Fibroblast of skin of right biceps (primary cell): ENCODE results near the gene CYSTM1.

ENCODE experiments used
- DNase-seq: peaks from one replicate; pipeline ENCODE4 v3.0.0-alpha.2; 2013

Gene CYSTM1

GRCh38 chr5:140214831-140215230 lies 39.8 kb downstream of the CYSTM1 start:
- peak; percentile 44 for DNase-seq

GRCh38 chr5:140215276-140215675 lies 40.3 kb downstream of the CYSTM1 start:
- DNase-seq, result no peak

- DNase-seq, result no peak
Measured at GRCh38 chr5:140216478-140217074, 41.6 kb downstream of the CYSTM1 start.

GRCh38 chr5:140217299-140218026 lies 42.5 kb downstream of the CYSTM1 start:
- no peak for DNase-seq

GRCh38 chr5:140219068-140219991 lies 44.3 kb downstream of the CYSTM1 start:
- DNase-seq, result no peak

GRCh38 chr5:140220032-140220697 lies 45.2 kb downstream of the CYSTM1 start:
- DNase-seq, result peak; percentile 75

GRCh38 chr5:140220698-140221064 lies 45.7 kb downstream of the CYSTM1 start:
- DNase-seq, result no peak

- peak; percentile 86 for DNase-seq
Measured at GRCh38 chr5:140221697-140222223, 46.8 kb downstream of the CYSTM1 start.

- no peak for DNase-seq
Measured at GRCh38 chr5:140222416-140222815, 47.4 kb downstream of the CYSTM1 start.

- peak; percentile 33 for DNase-seq
Measured at GRCh38 chr5:140223567-140223966, 48.6 kb downstream of the CYSTM1 start.

GRCh38 chr5:140224658-140225057 lies 49.7 kb downstream of the CYSTM1 start:
- DNase-seq, result no peak

GRCh38 chr5:140225396-140225795 lies 50.4 kb downstream of the CYSTM1 start:
- no peak for DNase-seq

GRCh38 chr5:140227046-140227445 lies 52.1 kb downstream of the CYSTM1 start:
- no peak for DNase-seq

- no peak for DNase-seq
Measured at GRCh38 chr5:140228364-140228837, 53.4 kb downstream of the CYSTM1 start.

GRCh38 chr5:140230373-140230772 lies 55.4 kb downstream of the CYSTM1 start:
- no peak for DNase-seq

- DNase-seq, result no peak
Measured at GRCh38 chr5:140232731-140233130, 57.7 kb downstream of the CYSTM1 start.

GRCh38 chr5:140234377-140234989 lies 59.5 kb downstream of the CYSTM1 start:
- no peak for DNase-seq

- no peak for DNase-seq
Measured at GRCh38 chr5:140235791-140236551, 61.0 kb downstream of the CYSTM1 start.

GRCh38 chr5:140236891-140237598 lies 62.1 kb downstream of the CYSTM1 start:
- DNase-seq, result no peak

GRCh38 chr5:140238756-140239155 lies 63.8 kb downstream of the CYSTM1 start:
- DNase-seq, result no peak

- no peak for DNase-seq
Measured at GRCh38 chr5:140239461-140239860, 64.5 kb downstream of the CYSTM1 start.
